ENCODE data around the gene WDR46.
"Not testable (repeated sequence)": the region's sequence is repeated elsewhere in the genome, so short reads cannot be mapped to it uniquely, and the experiment has no call there.

WDR46 gene

DNA sequence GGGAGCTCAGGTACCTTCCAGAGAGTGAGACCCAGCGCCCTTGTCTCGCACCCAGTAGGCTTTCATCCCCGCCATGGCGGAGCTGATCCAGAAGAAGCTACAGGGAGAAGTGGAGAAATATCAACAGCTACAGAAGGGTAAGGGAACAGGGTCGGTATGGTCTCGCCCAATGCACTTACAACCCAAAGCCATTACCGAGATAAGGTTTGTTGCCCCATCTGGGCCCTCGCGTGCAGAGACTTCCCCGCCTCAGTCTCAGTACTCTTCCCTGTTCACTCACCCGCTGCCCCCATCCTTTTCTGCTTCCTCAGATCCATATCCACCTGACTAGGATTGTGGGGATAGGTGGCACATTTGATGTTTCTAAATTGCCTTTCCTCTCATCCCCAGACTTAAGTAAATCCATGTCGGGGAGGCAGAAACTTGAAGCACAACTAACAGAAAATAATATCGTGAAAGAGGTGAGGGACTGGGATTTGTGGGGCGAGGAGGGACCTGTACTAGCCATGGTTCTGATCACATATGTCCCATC lies 811 bp upstream of the WDR46 start:
- DNase-seq (ENCODE audit: low read depth in 2 of 2, low spot score in 1 of 2), result no peak

DNA sequence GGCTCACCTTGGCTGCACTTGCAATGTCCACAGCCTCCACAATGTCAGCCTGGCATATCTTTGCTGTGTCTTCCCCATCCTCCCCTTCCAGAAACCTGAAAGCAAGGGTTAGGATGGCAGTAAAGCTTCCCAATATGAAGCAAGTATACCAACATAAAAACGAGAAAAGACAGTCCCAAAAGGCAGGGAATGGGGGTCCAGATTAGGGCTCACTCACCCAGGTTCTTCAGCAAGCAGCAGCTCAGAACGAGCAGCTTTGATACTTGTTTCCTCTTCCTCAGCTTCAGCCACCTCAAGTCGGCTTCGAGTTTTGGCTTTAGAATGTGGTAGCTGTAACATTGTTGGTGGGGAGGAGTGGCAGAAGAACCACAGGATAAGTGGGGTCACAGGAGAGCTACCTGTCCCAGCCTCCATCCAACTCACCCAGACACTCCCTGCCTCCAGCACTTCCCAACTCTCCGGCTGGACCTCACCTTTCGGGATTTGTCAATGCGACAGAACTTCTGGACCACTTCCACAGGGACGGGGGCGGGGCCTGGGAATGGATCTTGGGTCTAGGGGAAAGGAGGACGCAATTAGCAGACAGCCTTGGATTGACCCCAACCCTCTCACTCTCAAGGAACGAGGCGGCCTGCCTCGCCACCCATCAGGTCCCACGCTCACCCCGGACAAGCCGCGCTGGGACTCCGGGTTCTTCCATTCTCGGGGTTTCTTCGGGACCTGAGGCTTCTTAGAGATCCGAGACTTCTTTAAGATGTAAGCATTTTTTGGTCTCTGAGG lies 708 bp downstream of the WDR46 start:
- DNase-seq (ENCODE audit: low read depth in 2 of 2, low spot score in 1 of 2), result no peak

DNA sequence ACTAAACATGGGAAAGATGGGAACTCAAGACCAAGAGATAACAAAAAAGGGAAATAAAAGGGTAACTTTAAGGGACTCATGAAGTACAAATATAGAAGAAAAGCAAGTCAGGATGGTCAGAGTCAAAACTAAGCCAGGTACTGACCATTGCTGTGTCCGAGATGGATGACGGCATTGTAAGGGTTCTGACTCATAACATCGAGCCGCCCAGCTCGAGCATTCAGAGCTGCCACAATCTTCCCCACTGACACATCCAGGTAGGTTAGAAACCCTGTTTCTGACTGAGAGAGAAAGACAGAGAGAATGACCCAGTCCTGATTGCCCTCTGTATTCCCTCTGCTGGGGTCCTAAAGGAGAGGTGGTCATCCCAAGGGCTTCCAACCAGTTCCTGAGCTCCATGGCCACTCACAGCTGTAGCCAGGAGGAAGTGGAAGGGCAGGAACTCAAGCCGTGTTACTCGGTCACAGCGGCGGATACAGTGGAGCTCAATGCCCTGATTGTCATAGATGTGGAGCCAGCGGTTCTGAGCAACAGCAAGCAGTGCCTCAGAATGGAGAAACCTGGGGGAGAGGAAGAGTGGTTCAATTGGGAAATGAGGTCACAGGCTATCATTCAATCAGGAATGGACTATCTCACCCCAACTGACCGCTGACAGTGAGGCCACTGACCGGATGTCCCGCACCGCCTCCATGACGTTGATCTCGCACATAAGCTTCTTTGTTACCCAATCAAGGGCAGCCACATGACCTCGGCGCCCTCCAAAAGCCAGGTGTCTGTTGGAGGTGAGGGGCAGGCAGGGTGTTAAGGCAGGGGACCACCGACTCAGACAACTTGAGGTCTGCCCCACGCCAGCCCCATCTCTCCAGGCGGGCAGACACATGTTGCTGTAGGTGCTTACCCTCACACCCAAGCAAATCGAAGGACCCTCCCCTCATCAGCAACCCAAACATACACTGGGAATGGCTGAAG lies 1.8 kb downstream of the WDR46 start:
- DNase-seq (ENCODE audit: low read depth in 2 of 2, low spot score in 1 of 2), result no peak

DNA sequence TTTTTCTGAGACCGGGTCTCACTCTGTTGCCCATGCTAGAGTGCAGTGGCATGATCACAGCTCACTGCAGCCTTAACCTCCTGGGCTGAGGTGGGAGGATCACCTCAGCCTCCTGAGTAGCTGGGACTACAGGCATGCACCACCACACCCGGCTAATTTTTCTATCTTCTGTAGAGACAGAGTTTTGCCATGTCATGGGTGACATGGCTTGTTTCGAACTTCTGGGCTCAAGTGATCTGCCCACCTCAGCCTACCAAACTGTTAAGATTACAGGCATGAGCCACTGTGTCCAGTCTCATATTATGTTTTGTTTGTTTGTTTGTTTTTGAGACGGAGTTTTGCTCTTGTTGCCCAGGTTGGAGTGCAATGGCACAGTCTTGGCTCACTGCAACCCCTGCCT lies 3.8 kb downstream of the WDR46 start:
- DNase-seq (ENCODE audit: low read depth in 2 of 2, low spot score in 1 of 2), result not testable (repeated sequence)

DNA sequence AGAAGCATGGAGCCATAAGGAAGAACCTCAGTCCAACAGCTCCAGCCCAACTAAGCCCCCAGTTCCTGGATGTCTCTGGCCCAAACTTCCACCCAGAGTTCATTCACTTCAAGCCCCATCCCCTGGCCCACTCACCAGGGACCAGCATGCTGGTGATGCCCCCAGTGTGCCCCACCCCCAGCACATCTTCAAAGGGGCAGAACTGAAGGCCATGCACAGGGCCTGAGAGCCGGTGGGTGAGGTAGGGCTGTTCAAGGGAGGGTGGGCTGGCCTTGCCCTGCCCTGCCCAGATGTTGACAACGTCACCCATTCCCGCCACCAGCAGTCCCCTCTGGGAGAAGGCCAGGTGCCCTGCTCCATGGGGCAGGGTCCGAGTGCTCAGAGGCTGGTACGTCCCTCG lies 8.5 kb downstream of the WDR46 start:
- DNase-seq (ENCODE audit: low read depth in 2 of 2, low spot score in 1 of 2), result no peak

DNA sequence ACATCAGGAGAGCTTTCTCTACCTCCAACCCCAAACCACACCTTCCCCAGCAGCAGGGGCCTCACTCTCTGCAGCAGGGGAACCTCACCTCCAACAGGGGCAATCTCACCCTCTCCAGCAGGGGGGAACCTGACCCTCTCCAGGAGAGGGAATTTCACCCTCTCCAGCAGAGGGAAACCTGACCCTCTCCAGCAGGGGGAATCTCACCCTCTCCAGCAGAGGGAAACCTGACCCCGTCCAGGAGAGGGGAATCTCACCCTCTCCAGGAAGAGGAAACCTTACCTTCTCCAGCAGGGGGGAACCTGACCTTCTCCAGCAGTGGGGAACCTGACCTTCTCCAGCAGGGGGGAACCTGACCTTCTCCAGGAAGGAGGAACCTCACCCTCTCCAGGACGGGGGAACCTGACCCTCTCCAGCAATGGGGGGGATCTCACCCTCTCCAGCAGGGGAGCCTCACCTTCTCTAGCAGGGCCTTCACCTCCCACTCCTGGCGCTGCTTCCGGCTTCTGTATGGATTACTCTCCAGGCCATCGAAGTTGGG lies 9.0 kb downstream of the WDR46 start:
- DNase-seq (ENCODE audit: low read depth in 2 of 2, low spot score in 1 of 2), result no peak

DNA sequence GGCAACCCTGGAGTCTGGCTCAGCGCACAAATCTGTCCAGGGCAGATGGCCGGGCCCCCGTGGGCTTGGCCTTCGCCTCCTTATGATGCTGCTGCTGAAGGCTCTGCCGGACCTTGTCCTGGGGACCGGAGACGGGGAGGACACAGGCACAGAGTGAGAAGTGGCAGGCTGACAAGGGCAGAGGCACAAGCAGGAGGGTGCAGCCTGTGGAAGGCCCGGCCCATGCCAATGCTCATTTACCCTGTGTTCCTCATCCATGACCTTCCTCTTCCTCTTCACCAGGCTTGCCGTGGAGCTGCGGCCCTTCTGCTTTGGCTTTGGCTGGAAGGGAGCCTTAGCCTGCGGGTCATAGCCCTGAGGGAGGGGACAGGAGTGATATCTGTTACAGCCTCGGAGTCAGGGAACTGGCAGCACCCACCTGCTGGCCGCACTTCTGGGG lies 9.8 kb downstream of the WDR46 start:
- DNase-seq (ENCODE audit: low read depth in 2 of 2, low spot score in 1 of 2), result no peak

DNA sequence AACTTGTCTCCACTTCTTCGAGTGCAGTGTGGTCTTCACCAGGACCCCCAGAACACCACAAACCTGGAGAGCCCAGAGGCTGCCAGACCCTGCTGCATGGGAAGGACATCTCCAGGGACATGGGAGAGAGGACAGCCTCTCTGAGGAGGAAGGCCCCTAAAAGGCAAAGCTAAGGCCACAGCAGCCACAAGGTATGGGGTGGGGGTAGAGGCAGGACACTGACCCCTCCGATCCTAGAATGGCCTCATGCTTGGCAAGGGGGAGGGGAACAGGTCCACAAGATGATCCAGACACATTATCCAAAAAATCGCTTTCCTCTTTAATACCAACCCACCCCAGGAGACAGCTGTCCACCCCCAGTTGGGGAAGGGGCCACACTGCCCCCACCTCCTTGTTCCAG lies 10.2 kb downstream of the WDR46 start:
- DNase-seq (ENCODE audit: low read depth in 2 of 2, low spot score in 1 of 2), result no peak

DNA sequence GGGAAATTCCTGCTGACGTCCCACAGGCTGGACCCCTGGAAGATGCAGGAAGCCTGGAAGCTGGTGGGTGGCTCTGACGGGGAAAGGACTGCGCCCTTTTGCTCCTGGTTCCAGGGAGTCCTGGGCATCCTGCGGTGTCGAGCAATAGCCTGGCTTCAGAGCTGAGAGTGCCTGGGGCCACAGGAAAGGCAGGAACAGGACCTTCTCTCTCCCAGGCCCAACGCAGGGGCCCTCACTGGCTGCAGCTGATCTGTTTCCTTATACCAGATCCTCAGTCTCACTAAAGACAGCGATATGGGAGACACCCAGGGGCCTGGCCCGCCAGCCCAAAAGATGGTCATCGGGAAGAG lies 10.7 kb downstream of the WDR46 start:
- DNase-seq (ENCODE audit: low read depth in 2 of 2, low spot score in 1 of 2), result no peak

DNA sequence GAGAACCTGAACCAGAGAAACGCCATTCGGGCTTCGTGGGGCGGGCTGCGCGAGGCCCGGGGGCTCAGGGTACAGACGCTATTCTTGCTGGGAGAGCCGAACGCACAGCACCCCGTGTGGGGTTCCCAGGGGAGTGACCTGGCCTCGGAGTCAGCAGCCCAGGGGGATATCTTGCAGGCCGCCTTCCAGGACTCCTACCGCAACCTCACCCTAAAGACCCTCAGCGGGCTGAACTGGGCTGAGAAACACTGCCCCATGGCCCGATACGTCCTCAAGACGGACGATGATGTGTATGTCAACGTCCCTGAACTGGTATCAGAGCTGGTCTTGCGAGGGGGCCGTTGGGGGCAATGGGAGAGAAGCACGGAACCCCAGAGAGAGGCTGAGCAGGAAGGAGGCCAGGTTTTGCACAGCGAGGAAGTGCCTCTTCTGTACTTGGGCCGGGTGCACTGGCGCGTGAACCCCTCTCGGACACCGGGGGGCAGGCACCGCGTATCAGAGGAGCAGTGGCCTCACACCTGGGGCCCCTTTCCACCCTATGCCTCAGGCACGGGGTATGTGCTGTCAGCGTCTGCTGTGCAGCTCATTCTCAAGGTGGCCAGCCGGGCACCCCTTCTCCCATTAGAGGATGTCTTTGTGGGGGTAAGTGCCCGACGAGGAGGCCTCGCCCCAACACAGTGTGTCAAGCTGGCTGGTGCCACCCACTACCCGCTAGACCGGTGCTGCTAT lies 11.2 kb downstream of the WDR46 start:
- no peak for DNase-seq (ENCODE audit: low read depth in 2 of 2, low spot score in 1 of 2)

DNA sequence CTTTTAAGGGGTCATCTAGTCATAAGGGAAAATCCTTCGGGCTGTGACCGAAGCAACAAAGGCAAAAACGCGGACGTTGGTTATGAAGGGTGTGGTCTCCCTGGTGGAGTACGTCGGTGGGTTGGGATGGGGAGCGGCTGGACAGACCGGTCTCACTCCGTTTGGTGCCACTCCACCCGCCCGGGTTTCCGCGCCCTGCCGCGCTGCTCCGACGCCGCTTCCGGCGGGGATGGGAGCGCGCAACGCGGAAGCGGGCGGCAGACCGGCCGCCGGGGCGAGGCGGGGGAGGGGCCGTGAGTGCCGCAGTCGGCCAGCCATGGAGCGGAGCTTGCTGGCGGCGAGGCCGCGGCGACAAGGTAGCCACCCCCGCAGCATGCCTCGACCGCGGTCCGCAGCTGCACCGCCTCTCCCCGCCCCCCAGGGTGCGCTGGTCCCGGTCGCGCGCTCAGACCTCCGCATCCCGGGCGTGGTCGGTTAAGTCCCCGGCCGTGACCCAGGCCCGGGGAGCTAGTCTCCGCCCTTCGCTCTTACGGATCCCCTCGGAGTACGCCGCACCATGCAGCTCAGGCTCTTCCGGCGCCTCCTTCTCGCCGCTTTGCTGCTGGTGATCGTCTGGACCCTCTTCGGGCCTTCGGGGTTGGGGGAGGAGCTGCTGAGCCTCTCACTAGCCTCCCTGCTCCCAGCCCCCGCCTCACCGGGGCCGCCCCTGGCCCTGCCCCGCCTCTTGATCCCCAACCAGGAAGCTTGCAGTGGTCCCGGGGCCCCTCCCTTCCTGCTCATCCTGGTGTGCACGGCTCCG lies 12.0 kb downstream of the WDR46 start, which contains the start of gene B3GALT4:
TSS of gene B3GALT4 (plus strand) at position 260 of the 799 bp plus-strand sequence. CDS start at position 557, 297 bp downstream.
- DNase-seq (ENCODE audit: low read depth in 2 of 2, low spot score in 1 of 2), result peak in 1 of 2 donors; percentile 37

DNA sequence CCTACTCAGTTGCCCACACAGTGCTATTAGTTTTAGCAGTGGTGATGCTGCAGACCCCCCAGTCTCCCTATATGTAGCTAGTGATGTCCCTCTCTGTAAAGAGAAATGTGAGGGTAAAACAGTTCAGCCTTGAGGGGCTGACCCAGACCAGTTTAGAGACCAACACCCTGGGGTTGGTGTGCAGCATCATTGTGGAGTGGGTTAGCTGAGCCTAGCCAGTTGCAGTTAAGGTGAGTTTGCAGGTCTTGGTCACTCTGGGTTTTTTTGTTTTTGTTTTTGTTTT lies 12.5 kb downstream of the WDR46 start:
- DNase-seq (ENCODE audit: low read depth in 2 of 2, low spot score in 1 of 2), result no peak

DNA sequence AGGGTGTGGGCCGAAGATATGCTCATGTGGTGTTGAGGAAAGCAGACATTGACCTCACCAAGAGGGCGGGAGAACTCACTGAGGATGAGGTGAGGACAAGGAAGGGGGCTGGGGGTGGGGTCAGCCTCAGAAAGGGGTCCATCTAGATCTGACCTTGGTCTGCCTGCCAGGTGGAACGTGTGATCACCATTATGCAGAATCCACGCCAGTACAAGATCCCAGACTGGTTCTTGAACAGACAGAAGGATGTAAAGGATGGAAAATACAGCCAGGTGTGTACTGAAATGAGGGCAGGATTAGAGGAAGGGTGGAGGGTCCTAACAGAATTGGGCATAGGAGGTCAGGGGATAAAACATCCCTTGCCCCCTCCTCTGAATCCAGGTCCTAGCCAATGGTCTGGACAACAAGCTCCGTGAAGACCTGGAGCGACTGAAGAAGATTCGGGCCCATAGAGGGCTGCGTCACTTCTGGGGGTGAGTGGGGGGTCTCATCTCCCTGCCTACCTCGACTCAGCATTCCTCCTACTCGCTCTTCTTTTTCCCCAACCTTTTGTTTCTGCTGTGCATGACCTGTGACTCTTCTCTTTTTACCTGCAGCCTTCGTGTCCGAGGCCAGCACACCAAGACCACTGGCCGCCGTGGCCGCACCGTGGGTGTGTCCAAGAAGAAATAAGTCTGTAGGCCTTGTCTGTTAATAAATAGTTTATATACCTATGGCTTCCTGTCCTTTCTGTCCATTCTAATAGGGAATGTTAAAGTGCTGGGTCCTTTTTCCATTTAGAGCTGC lies 13.1 kb downstream of the WDR46 start:
- DNase-seq (ENCODE audit: low read depth in 2 of 2, low spot score in 1 of 2), result not testable (repeated sequence)

DNA sequence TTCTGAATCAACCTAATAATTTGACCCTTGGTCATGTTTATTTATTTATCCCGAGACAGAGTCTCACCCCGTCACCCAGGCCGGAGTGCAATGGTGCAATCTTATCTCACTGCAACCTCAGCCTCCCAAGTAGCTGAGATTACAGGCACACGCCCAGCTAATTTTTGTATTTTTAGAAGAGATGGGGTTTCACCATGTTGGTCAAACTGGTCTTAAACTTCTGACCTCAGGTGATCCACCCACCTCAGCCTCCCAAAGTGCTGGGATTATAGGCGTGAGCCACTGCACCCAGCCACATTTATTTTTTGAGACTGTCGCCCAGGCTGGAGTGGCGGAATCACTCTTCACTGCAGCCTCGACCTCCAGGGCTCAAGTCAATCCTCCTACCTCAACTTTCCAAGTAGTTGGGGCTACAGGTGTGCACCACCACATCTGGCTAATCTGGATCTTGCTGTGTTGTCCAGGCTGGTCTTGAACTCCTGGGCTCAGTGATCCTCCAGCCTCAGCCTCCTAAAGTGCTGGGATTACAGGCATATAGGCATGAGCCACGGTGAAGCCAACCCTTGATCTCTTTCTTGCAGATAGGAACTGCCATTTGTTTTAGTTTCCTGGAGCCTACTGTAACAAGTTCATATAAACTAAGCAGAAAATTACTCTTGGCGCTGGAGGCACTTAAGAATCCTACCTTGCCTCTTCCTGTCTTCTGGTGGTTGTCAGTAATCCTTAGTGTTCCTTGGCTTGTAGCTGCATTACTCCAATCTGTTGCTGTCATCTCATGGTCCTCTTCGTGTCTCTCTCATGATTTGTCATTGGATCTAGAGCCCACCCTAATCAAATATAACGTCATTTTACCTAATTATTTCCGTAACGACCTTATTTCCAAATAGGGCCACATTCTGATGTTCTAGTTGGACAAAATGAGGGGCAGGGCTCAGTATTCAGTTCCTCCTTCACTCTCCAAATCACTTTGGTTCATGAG lies 14.8 kb downstream of the WDR46 start:
- no peak for DNase-seq (ENCODE audit: low read depth in 2 of 2, low spot score in 1 of 2)

DNA sequence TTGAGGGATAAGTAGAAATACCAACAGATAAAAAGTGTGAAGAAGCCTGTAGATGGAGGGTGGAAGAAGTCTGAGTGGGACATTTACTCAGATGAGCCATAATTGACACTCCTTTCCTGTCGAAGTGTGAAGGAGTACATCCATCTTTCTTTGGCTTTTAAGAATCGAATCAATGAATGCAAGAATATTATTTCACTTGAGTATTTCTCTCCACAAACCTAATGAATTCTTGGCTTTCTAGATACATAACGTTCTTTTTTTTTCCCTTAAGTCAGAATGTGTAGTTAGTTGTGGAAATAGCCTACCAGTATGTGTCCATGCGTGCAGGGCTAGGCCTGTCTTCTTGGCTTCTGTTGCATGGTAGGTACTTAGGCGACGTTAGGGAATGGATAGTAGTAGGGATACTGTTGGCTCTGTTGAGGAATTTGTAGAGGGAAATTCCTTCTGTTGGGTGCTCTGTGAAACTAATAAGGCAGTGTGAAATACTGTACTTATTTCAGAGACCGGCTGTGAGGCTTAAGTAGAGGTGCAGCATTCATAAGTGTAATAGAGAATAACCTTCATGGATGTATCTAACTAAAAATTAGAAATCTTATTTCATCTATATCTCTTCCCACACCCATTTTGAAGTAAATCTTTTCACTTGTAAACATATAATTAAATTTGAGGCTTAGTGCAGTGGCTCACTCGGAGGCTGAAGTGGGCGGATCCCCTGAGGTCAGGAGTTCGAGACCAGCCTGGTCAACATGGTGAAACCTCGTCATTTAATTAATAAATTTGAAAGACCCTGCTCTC lies 15.7 kb downstream of the WDR46 start:
- DNase-seq (ENCODE audit: low read depth in 2 of 2, low spot score in 1 of 2), result no peak

DNA sequence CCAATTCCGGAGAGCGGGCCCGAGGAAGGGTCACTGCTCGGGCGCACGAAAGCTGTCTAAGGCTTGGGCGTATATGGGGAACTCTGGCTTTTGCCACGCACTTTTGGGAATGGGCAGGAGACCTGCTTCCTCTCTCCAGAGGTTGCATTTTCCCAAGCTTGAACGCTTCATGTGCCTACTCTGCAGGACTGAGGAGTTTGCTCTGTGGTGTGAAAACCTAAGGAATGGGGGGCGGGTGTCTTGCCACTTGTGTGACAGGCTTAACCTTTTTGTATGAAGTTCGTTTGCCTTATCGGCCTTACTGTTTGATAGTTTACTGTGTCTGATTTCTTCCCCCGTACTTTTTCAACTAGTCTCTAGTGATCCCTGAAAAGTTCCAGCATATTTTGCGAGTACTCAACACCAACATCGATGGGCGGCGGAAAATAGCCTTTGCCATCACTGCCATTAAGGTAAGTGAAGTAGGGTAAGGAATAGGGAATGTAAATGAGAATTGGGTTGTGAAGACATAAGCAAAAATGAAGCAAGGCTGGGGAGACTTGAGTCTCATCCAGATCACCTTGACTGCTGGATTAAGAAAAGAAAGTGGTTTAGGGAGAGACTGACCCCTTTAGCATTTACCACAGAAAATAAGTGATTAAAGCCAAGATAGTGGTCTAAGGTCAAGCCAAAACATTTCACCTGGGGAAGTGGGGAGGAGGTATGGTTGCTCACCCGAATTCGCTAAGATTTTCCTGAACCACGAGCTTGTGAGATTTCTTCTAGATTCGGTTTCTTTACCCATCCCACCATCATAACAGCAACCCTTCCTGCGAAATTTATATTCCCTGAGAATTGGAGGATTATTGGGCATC lies 16.5 kb downstream of the WDR46 start:
- no peak for DNase-seq (ENCODE audit: low read depth in 2 of 2, low spot score in 1 of 2)

Data from stimulated activated CD8-positive, alpha-beta memory T cell treated with anti-CD3 and anti-CD28 coated beads, Interleukin-4, amount 100 ng/mL, for 1 hour (primary cell).